Lower lobe of right lung (tissue), 2 donors: ENCODE measurements around the gene NRCAM. TPM values are rescaled to one million over a fixed set of nuclear protein-coding genes. Genes with fewer than 3 reads are reported as not detected.

Experiments
- ATAC-seq, 2 donors: fragments of 200-7000 bp; cut with Tn5 transposase; one replicate each; pipeline ENCODE4 v1.9.1; 2020 to 2022; ENCODE audit warnings: mild to moderate bottlenecking in 2 of 2, moderate library complexity in 2 of 2
- DNase-seq: peaks from one replicate; pipeline ENCODE4 v3.0.0-alpha.2; 2020
- H3K27ac ChIP-seq: fragments of 200-600 bp; one replicate; pipeline ENCODE4 v1.8.0; 2022
- H3K27me3 ChIP-seq: fragments of 200-600 bp; one replicate; pipeline ENCODE4 v1.8.0; 2022; ENCODE audit warnings: low read depth
- H3K36me3 ChIP-seq: fragments of 200-600 bp; one replicate; pipeline ENCODE4 v1.8.0; 2022; ENCODE audit warnings: mild to moderate bottlenecking
- H3K4me1 ChIP-seq: fragments of 200-600 bp; one replicate; pipeline ENCODE4 v1.8.0; 2022
- H3K4me3 ChIP-seq: fragments of 200-600 bp; one replicate; pipeline ENCODE4 v1.8.0; 2022; ENCODE audit warnings: mild to moderate bottlenecking
- H3K9me3 ChIP-seq: fragments of 200-600 bp; one replicate; pipeline ENCODE4 v1.8.0; 2022
- intact Hi-C: fragments of 100-400 bp; cut with DNase I; formaldehyde crosslinking; loops from one replicate; pipeline ENCODE4 v1.11.0; 2022
- total RNA-seq: library from RNA; stranded (reverse); fragmentation: NEBNext Ultra II Directional; extraction: Animal tissue kit (Norgen Biotek cat#: 25700); gene quantifications from one replicate; pipeline ENCODE4 v1.2.1, GENCODE V29; 2021
- TF ChIP-seq, protein P1 (sequence below): fragments of 200-600 bp; IDR thresholded peaks from one replicate; pipeline ENCODE4 v1.8.0; 2022; ENCODE audit warnings: antibody characterized with exemption, mild to moderate bottlenecking
- donor health status: DM: no; HTN: yes; CAD: no; lungs with severe emphysema.

The NRCAM gene
- total RNA-seq, 1 donor from 2014 or later, result 2.6 TPM

DNA sequence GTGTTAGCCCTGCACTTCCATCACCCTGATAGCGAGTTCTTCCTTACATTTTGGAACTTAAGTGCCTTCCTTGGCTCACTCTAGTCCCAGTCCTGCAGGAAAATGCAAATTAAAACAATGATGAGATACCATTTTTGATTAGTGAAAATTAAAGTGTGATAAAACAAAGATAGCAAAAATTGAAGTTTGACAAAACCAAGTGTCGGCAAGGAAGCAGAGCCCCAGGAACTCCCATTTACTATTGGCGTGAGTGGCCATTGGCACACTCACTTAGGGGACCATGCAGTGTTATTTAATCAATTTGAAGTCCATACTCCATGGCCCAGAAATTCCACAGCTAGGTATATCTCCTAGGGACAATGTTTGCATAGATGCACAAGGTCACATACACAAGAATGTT lies 354.5 kb downstream of the NRCAM start:
- Histone ChIP-seq H3K4me1 (no peaks in the 10 kb centered on the region), H3K9me3 (no peaks in the 10 kb centered on the region), H3K27me3 (no peaks in the 10 kb centered on the region), H3K36me3 (no peaks in the 10 kb centered on the region), H3K4me3 (no peak overlapping the region), H3K27ac (no peak overlapping the region)
- TF ChIP-seq, protein P1, sequence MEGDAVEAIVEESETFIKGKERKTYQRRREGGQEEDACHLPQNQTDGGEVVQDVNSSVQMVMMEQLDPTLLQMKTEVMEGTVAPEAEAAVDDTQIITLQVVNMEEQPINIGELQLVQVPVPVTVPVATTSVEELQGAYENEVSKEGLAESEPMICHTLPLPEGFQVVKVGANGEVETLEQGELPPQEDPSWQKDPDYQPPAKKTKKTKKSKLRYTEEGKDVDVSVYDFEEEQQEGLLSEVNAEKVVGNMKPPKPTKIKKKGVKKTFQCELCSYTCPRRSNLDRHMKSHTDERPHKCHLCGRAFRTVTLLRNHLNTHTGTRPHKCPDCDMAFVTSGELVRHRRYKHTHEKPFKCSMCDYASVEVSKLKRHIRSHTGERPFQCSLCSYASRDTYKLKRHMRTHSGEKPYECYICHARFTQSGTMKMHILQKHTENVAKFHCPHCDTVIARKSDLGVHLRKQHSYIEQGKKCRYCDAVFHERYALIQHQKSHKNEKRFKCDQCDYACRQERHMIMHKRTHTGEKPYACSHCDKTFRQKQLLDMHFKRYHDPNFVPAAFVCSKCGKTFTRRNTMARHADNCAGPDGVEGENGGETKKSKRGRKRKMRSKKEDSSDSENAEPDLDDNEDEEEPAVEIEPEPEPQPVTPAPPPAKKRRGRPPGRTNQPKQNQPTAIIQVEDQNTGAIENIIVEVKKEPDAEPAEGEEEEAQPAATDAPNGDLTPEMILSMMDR, result no peak
- intact Hi-C loops, result no loop called here
- DNase-seq (no peak), ATAC-seq (no peak)

DNA sequence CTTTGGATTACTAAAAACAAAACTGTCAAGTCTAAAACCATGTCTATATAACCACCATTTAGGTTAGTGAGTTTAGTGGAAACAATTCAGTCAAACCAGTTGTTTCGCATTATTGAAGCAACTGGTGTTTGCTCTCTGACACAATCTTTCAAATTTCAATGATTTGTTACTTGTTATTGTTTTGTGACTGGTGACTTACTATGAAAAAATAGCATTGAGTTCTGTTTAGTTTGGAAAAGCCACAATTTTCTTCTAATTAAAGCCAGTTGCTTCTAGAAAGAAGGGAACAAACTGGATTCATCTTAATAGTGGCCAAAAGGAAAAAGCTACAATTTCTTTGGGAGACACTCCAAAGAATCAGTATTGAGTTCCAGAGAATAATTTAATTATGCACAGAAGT lies 356.5 kb downstream of the NRCAM start:
- Histone ChIP-seq H3K36me3 (no peaks in the 10 kb centered on the region), H3K27me3 (no peaks in the 10 kb centered on the region), H3K4me3 (no peak overlapping the region), H3K9me3 (no peaks in the 10 kb centered on the region), H3K27ac (no peak overlapping the region), H3K4me1 (peaks cover 17% of the 10 kb centered on the region)
- DNase-seq, result no peak
- no peak for ATAC-seq
- intact Hi-C loops, result no loop called here
- TF ChIP-seq, protein P1, result no peak

DNA sequence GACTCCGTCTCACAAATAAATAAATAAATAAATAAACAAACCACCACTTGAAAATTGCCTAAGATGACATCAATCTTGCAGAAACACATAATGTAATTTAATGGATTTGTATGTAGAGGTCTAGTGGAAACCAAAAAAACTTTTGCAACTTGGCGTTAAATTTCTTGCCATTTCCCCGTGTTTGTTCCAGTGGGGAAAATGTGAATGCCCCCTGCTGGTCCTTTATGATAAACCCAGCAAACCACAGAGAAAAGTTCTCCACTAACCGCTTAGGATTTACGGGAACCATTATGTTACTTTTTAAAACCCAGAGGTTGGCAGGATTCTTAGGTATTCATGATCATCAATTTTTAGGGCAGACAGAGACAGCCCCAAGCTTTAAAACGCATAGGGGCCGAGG lies 358.5 kb downstream of the NRCAM start:
- intact Hi-C loops, result no loop called here

More for the DNA sequence above, 358.5 kb downstream of the NRCAM start:
- Histone ChIP-seq H3K4me1 (peaks cover 29% of the 10 kb centered on the region), H3K27ac (no peak overlapping the region), H3K27me3 (no peaks in the 10 kb centered on the region), H3K36me3 (no peaks in the 10 kb centered on the region), H3K9me3 (no peaks in the 10 kb centered on the region), H3K4me3 (no peak overlapping the region)
- no peak for DNase-seq
- ATAC-seq, result no peak
- TF ChIP-seq, protein P1, result peak; percentile 36

Other genes starting within 250 kb of the NRCAM start
- 27.8 TPM for gene PNPLA8, start 69.7 kb upstream of the NRCAM start, total RNA-seq
- 26.6 TPM for gene THAP5, start 113.3 kb upstream of the NRCAM start, total RNA-seq
- 23.6 TPM for gene DNAJB9, start 113.4 kb upstream of the NRCAM start, total RNA-seq